GM04504 (cell line): ENCODE results near the gene NLK.

Source experiments
- DNase-seq: peaks from one replicate; pipeline ENCODE4 v3.0.0-alpha.2; 2012; ENCODE audit warnings: low read depth

Gene NLK

GRCh38 chr17:28113269-28113668 lies 70.8 kb downstream of the NLK start:
- no peak for DNase-seq

DNA sequence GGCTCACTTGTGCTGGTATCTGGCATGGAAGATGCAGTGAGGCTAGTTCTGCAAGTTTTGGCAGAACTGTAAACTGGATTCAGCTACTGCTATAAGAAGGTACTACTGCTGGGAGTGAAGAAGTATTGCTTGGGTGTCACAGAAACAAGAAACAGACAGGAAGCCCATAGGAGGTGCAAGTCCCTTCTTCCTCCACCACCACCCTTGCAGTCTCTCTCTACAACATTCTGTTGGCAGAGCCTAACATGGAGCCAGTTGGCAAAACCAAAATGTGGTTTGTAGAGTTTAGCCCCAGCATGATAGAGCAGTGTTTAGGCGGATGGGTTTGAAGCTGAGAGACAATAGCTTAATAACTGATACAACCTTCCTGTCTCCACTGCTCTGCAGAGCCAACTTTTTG lies 72.6 kb downstream of the NLK start:
- DNase-seq: no peak

- no peak for DNase-seq
Measured at GRCh38 chr17:28117304-28117703, 74.8 kb downstream of the NLK start.

- DNase-seq: no peak
Measured at GRCh38 chr17:28118362-28118761, 75.9 kb downstream of the NLK start.

DNA sequence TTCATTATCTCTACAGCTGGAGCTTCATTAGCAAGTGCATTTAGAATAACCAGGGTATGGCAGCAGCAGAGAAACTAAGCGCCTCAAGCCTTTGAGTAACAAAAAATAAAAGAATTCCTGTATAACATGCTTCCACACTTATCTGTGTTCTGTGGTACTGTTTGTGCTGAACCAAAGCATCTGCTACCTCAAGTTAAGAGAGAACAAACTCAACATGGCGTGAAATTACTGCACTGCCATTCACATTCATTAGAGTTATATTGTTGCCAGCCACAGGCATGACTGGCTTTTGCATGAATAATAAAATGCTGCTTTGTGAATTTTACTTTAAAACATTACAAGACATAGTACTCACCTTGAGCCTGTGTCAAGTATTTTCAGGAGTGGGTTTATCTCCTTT lies 76.6 kb downstream of the NLK start:
- no peak for DNase-seq

DNA sequence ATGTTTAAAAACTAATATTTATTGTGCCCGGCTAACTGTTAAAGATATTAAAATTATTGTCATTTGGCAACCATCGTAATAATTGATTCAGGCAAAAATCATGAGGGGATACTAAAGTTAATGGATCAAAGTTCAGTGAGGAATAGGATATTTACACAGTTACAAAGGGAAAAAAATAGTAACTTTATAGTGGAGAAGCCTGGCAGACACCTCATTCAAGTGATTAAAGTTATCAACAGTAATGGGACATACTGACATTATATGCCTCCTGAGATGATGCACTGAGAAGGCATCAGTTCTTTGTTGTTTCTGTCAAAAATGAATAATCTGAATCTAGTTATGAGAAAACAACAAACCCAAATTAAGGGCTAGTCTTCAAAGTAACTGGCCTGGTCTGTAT lies 77.1 kb downstream of the NLK start:
- no peak for DNase-seq

- DNase-seq: no peak
Measured at GRCh38 chr17:28120766-28121165, 78.3 kb downstream of the NLK start.

DNA sequence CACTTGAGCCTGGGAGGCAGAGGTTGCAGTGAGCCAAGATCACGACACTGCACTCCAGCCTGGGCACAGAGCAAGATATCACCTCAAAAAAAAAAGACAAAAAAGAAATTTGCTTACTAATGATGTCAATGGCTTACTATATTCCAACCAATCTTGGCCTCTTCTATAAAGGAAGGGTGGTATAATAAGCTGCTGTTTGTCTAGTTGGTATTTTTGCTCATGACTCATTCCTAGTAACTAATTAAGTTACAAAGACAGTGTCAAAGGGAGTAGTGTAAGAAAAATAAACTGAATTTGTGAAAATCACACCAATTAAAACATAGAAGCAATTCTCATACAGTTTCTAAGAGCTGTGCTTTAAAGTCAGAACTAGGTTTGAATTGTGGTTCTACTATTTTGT lies 82.5 kb downstream of the NLK start:
- DNase-seq: no peak

GRCh38 chr17:28125526-28126378 lies 83.3 kb downstream of the NLK start:
- DNase-seq: no peak

DNA sequence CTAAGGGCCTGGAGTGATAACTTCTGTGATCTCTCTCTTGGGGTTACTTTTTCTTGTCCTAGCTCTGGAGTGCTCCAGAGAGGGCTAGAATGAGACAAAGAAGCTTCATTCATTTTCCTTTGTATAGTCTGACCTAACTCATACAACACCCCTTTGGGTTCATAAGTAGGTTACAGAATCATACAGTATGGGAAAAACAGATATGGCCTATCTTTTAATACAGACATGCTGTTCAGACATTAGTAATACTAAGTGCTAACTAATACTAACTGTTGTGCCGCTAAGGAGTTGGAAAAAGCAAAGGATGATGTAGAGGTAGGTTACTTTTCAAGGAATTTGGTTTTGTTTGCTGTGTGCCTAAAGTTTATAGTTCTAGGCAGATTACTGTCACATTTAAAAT lies 84.7 kb downstream of the NLK start:
- no peak for DNase-seq

DNA sequence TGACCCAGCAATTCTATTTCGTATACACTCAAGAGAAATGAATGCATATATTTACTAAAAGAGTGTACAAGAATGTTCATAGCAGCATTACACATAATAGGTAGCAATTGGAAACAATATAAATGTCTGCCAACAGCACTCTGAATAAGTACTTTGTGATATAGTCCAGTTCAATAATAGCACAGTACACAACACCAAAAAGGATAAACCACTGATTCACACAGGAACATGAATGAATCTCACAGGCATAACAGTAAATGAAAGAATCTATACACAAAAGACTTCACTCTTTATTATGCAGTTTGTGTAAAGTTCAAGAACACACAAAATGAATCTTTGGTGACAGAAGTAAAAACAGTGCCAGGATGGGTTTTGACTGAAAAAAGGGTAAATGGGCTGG lies 86.3 kb downstream of the NLK start:
- no peak for DNase-seq

GRCh38 chr17:28130472-28130871 lies 88.0 kb downstream of the NLK start:
- DNase-seq: no peak

- no peak for DNase-seq
Measured at GRCh38 chr17:28131599-28131998, 89.1 kb downstream of the NLK start.

- DNase-seq: peak; percentile 28
Measured at GRCh38 chr17:28133562-28133970, 91.1 kb downstream of the NLK start.

- DNase-seq: no peak
Measured at GRCh38 chr17:28136923-28137322, 94.4 kb downstream of the NLK start.

GRCh38 chr17:28139822-28140221 lies 97.3 kb downstream of the NLK start:
- no peak for DNase-seq

- DNase-seq: no peak
Measured at GRCh38 chr17:28141313-28141712, 98.8 kb downstream of the NLK start.

DNA sequence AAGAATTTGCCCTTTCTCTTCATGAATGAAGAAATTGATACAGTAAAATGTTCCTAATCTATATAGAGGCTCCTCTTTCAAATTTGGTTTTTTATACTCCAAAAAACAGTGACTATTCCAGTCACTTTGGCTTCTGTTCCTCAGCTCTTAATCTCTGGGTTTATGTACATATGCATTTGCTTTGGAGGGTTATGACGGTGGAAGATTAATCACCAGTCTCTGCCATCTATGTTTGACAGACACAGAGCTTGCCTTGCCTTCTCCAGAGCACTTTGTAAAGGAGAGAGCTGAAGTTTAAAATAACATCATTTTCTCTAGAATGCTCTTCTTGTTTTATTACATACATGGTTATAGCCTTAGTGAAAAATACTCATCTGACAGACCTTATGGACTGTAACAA lies 99.3 kb downstream of the NLK start:
- no peak for DNase-seq

DNA sequence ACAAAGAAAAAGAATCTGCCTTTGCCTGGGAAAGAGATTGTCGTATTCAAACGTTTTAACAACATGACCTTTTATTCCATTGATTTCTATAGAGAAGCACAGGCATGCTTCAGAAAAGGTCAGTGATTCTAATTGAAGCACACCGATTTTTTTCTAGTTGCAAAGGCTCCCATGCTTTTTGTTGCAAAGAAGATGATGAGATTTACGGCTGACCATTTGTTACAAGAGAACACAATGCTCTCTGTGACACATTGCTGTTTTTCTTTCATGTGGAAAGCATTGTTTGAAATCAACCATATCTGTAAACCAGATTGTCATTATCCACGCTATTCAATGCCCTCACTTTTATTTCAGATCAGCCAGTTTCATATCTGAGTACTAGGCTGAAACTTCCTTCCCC lies 99.8 kb downstream of the NLK start:
- DNase-seq: no peak

GRCh38 chr17:28144019-28144418 lies 101.5 kb downstream of the NLK start:
- no peak for DNase-seq

GRCh38 chr17:28145348-28145747 lies 102.9 kb downstream of the NLK start:
- peak; percentile 24 for DNase-seq

DNA sequence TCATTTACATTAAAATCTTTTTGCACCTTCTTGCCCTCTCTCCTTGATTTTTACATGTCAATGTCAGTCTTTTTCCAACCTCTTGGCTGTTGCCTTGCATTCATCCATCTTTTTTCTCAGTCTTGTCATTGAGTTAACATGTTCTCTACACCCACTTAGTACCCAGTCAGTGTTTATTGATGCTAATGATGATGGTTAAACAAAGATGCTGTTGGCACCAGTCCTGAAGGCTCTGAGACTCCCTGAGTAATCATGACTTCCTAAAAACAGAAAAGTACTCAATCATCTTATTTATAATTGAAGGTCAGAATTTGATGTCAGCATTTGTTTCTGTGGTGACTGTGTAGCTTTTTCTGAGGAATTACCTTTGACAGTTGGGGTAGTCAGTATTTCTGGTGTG lies 104.5 kb downstream of the NLK start:
- DNase-seq: no peak

- DNase-seq: no peak
Measured at GRCh38 chr17:28151001-28151400, 108.5 kb downstream of the NLK start.

DNA sequence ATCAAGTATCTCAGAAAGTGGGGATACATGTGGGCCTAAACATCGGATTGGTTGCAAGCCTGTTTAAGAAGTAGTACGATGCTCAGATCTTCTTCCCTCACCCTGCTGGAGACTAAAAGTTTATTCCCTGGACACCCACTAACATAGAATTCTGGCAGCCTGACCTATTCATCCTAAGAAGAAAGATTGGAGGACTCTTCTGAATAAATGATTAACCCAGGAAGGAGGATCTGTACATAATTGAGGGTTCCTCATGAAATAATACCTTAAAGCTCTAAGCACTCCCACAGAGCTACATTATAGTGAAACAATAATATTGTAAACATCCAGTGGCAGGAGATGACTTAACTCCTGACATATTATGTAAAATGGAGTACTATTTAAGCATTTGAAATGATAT lies 111.7 kb downstream of the NLK start:
- DNase-seq: no peak
